Left lung (tissue), 10 donors: ENCODE measurements around the gene BARHL1. TPM values are rescaled to one million over a fixed set of nuclear protein-coding genes. Genes with fewer than 3 reads are reported as not detected.

Experiments
- ATAC-seq: fragments of 200-7000 bp; cut with Tn5 transposase; one replicate; pipeline ENCODE4 v1.9.1; 2020; ENCODE audit warnings: moderate library complexity
- DNase-seq, 4 donors: peaks; one replicate each; pipeline ENCODE4 v3.0.0-alpha.2; 2013 to 2020
- H3K27ac ChIP-seq, 2 donors: fragments of 200-600 bp; sonication (generic) in 1 of 2; one replicate each; pipeline versions ENCODE4 v1.5.0 to v1.8.0; 2020 to 2021
- H3K27me3 ChIP-seq, 2 donors: fragments of 200-600 bp; sonication (generic) in 1 of 2; one replicate each; pipeline versions ENCODE4 v1.5.0 to v1.8.0; 2020 to 2021
- H3K36me3 ChIP-seq, 2 donors: fragments of 200-600 bp; sonication (generic) in 1 of 2; one replicate each; pipeline versions ENCODE4 v1.5.0 to v1.8.0; 2020 to 2021
- H3K4me1 ChIP-seq, 2 donors: fragments of 200-600 bp; one replicate each; pipeline ENCODE4 v1.8.0; 2021
- H3K4me3 ChIP-seq, 2 donors: fragments of 200-600 bp; sonication (generic) in 1 of 2; one replicate each; pipeline versions ENCODE4 v1.5.0 to v1.8.0; 2020 to 2021; ENCODE audit warnings: mild to moderate bottlenecking in 1 of 2
- H3K9me3 ChIP-seq, 2 donors: fragments of 200-600 bp; sonication (generic) in 1 of 2; one replicate each; pipeline versions ENCODE4 v1.5.0 to v1.8.0; 2020 to 2021
- intact Hi-C, 2 donors: fragments of 100-400 bp; cut with DNase I; formaldehyde crosslinking; loops; one replicate each; pipeline versions ENCODE4 v1.11.2 to v1.14.2; 2022
- polyA plus RNA-seq, 6 donors: library from polyadenylated mRNA; unstranded; fragments of 120-200 nt; gene quantifications; one replicate each; pipeline ENCODE4 v1.2.1, GENCODE V29; 2013; ENCODE audit not compliant: insufficient read length in 6 of 6
- total RNA-seq, 2 donors: library from RNA; stranded (reverse); fragmentation: NEBNext Ultra II Directional; extraction: Animal tissue kit (Norgen Biotek cat#: 25700); gene quantifications; one replicate each; pipeline ENCODE4 v1.2.1, GENCODE V29; 2021
- TF ChIP-seq, protein P1 (sequence below), 2 donors: fragments of 200-600 bp; sonication (generic) in 1 of 2; IDR thresholded peaks; one replicate each; pipeline versions ENCODE4 v1.5.0 to v1.8.0; 2021; ENCODE audit warnings: antibody characterized with exemption in 2 of 2
- donor health status: DM: no; HTN: yes; CAD: no.
- donor health status: DM: no; HTN: no; CAD: no.

BARHL1 gene
- total and polyA plus RNA-seq, 8 donors = not detected

DNA sequence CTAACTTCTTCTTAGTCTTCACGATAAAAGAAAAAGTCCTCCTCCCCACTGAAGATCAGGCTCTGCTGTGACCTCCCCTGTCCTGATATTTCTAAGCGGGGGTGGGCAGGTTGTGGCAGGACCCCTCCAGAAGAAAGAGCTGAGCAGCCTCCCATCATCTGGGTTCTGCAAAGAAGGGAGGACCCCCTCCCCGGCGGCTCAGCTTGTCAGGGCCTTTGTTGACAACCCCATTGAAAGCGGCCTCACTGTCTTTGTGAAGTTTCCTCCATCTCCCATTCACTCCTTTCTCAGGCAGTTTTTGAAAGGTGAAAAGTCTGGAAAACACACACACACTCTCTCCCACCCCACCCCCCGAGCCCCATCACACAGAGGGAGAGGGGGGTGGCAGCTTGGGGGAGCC, 26.2 kb upstream of the BARHL1 start:
- no peak overlapping the region for H3K4me3 ChIP-seq
- peaks cover 0 to 34% of the 10 kb centered on the region in 2 donors for H3K27me3 ChIP-seq
- DNase-seq (no peak), ATAC-seq (no peak)
- H3K4me1 ChIP-seq = no peaks in the 10 kb centered on the region
- TF ChIP-seq, protein P1, sequence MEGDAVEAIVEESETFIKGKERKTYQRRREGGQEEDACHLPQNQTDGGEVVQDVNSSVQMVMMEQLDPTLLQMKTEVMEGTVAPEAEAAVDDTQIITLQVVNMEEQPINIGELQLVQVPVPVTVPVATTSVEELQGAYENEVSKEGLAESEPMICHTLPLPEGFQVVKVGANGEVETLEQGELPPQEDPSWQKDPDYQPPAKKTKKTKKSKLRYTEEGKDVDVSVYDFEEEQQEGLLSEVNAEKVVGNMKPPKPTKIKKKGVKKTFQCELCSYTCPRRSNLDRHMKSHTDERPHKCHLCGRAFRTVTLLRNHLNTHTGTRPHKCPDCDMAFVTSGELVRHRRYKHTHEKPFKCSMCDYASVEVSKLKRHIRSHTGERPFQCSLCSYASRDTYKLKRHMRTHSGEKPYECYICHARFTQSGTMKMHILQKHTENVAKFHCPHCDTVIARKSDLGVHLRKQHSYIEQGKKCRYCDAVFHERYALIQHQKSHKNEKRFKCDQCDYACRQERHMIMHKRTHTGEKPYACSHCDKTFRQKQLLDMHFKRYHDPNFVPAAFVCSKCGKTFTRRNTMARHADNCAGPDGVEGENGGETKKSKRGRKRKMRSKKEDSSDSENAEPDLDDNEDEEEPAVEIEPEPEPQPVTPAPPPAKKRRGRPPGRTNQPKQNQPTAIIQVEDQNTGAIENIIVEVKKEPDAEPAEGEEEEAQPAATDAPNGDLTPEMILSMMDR (IDR thresholded peaks at IDR 0.05) = no peak
- H3K36me3 ChIP-seq = no peaks in the 10 kb centered on the region
- intact Hi-C loops = no loop called here
- no peak overlapping the region for H3K27ac ChIP-seq
- H3K9me3 ChIP-seq = peaks cover 0 to 4% of the 10 kb centered on the region in 2 donors

DNA sequence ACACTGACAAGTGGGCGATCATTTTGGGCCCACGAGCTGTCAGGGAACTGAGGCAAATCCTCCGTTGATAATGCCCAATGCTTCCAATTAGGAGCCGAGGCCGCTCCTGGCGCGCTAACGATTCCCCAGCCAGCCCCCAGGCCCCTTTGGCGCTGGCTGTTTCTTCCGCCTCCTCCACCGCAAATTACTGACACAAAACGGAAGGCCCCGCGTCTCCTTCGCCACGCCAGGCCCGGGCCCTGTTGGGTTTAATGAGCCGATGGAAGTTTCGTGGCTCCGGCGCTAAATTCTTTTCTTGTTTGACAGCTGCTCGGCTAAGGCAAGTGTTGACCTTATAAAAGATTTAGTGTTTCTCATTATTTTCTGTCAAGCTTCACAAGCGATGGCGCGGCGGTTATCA, 25.7 kb upstream of the BARHL1 start:
- H3K4me1 ChIP-seq = no peaks in the 10 kb centered on the region
- intact Hi-C loops = no loop called here
- H3K36me3 ChIP-seq = no peaks in the 10 kb centered on the region
- no peak overlapping the region for H3K4me3 ChIP-seq
- peaks cover 0 to 37% of the 10 kb centered on the region in 2 donors for H3K27me3 ChIP-seq
- ATAC-seq (no peak), DNase-seq (no peak)
- no peak overlapping the region for H3K27ac ChIP-seq
- H3K9me3 ChIP-seq = peaks cover 0 to 4% of the 10 kb centered on the region in 2 donors
- TF ChIP-seq, protein P1 (IDR thresholded peaks at IDR 0.05) = no peak

DNA sequence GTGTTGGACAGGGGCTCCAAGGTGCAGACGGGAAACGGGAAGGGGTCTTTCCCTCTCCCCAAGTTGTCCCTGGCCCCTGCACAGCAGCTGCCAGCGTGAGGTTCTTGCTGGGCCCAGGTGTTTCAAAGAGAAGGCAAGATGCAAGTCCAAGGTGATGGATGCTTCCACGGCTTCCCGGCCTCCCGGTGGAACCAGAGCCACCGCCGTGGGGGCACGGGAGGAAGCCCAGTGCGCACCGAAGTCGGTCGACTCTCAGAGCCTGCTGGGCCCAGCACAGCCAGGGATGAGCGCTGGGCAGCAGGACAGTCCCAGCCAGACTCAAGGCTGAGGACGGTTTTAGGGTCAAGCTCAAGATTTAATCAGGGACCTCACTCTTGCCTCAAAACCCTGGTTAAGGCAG, 25.2 kb upstream of the BARHL1 start:
- DNase-seq = no peak
- TF ChIP-seq, protein P1 (IDR thresholded peaks at IDR 0.05) = no peak
- H3K4me3 ChIP-seq = no peak overlapping the region
- H3K4me1 ChIP-seq = no peaks in the 10 kb centered on the region
- ATAC-seq = no peak
- intact Hi-C loops = no loop called here
- H3K36me3 ChIP-seq = no peaks in the 10 kb centered on the region
- H3K27ac ChIP-seq = no peak overlapping the region
- H3K9me3 ChIP-seq = peaks cover 0 to 4% of the 10 kb centered on the region in 2 donors
- peaks cover 4 to 42% of the 10 kb centered on the region in 2 donors for H3K27me3 ChIP-seq

DNA sequence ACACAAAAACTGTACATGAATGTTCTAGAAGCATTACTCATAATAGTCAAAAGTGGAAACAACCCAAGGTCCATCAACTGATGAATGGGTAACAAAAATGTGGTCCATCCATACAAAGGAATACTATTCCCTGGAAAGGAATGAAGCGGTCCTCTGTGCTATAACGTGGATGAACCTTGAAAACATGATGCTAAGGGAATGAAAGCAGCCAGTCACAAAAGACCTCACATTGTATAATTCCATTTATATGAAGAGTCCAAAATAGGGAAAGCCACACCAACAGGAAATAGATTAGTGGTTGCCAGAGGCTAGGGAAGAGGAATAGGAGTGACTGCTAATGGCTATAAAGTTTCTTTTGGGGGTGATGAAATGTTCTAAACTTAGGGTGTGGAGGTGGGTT, 22.7 kb upstream of the BARHL1 start:
- peaks cover 5 to 51% of the 10 kb centered on the region in 2 donors for H3K27me3 ChIP-seq
- H3K4me3 ChIP-seq = no peak overlapping the region
- DNase-seq (no peak), ATAC-seq (no peak)
- no peaks in the 10 kb centered on the region for H3K4me1 ChIP-seq
- no peaks in the 10 kb centered on the region for H3K36me3 ChIP-seq
- no peaks in the 10 kb centered on the region for H3K9me3 ChIP-seq
- no peak overlapping the region for H3K27ac ChIP-seq
- intact Hi-C loops = no loop called here
- TF ChIP-seq, protein P1 (IDR thresholded peaks at IDR 0.05) = no peak

DNA sequence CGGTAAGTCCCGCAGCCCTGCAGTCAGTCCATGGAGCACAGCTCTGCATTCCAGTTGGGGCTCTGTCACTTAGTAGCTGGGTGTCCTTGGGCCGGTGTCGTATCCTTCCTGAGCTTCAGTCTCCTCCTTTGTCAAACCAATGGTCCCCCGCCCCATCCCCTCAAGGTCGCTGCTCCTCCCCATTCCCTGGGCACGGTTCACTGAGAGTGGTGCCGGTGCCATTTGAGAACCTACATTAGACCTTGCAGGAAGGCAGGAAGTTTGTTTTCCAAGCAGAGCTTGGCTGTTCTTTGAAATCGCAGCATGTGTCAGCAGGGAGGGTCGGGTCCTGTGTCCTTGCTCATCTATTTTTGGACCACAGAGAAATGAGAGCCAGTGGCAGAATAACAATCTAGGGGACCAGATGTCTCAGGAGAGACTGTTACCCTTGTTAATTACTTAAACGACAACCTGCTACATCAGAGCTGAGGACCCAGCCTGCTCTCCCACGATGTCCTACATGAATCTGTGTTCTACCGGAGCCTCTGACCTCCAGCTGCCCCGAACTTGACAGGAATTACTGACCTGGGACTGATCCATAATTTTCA, 21.7 kb upstream of the BARHL1 start:
- intact Hi-C loops = no loop called here
- H3K27ac ChIP-seq = no peak overlapping the region
- no peak overlapping the region for H3K4me3 ChIP-seq
- H3K9me3 ChIP-seq = no peaks in the 10 kb centered on the region
- peaks cover 5 to 47% of the 10 kb centered on the region in 2 donors for H3K27me3 ChIP-seq
- H3K36me3 ChIP-seq = no peaks in the 10 kb centered on the region
- DNase-seq = no peak
- no peaks in the 10 kb centered on the region for H3K4me1 ChIP-seq
- TF ChIP-seq, protein P1 (IDR thresholded peaks at IDR 0.05) = no peak
- ATAC-seq = no peak
